HL-60 (cell line): ENCODE data around the gene CLEC2D.

Experiments used
- DNase-seq, 2 experiments: peaks; one replicate each; pipeline ENCODE4 v3.0.0-alpha.2; 2010 to 2020; ENCODE audit warnings: low read depth in 1 of 2, low spot score in 1 of 2
- H3K27ac ChIP-seq: fragments of 250-450 bp; sonication (Bioruptor Pico); replicated peaks from 2 replicates; pipeline ENCODE4 v1.5.1; 2020; ENCODE audit warnings: mild to moderate bottlenecking, moderate library complexity
- H3K27me3 ChIP-seq: fragments of 250-450 bp; sonication (Bioruptor Pico); 2 replicates; pipeline ENCODE4 v1.5.1; 2021; ENCODE audit warnings: mild to moderate bottlenecking, moderate library complexity; ENCODE audit not compliant: insufficient read depth, poor library complexity, severe bottlenecking
- H3K4me3 ChIP-seq: replicated peaks from 2 replicates; pipeline ENCODE4 v1.5.1; 2011; ENCODE audit warnings: mild to moderate bottlenecking, control low read depth, low read length; ENCODE audit not compliant: insufficient read depth
- GABPA ChIP-seq: IDR thresholded peaks from 2 replicates; pipeline ENCODE4 v1.6.1; 2012; ENCODE audit warnings: low read depth
- POLR2AphosphoS5 ChIP-seq: IDR thresholded peaks from 2 replicates; pipeline ENCODE4 v1.6.1; 2012; ENCODE audit warnings: low read depth
- SPI1 ChIP-seq: IDR thresholded peaks from 2 replicates; pipeline ENCODE4 v1.6.1; 2012; ENCODE audit warnings: low read depth, mild to moderate bottlenecking, borderline replicate concordance
- TF ChIP-seq, protein P1 (sequence below): IDR thresholded peaks from one replicate; pipeline ENCODE4 v1.5.1; 2011; ENCODE audit warnings: low read length, control low read depth, inconsistent platforms; ENCODE audit not compliant: insufficient read depth
- TF ChIP-seq, protein P2 (sequence below): IDR thresholded peaks from 2 replicates; pipeline ENCODE4 v1.6.1; 2012; ENCODE audit warnings: low read depth; ENCODE audit not compliant: insufficient replicate concordance

The CLEC2D gene

DNA sequence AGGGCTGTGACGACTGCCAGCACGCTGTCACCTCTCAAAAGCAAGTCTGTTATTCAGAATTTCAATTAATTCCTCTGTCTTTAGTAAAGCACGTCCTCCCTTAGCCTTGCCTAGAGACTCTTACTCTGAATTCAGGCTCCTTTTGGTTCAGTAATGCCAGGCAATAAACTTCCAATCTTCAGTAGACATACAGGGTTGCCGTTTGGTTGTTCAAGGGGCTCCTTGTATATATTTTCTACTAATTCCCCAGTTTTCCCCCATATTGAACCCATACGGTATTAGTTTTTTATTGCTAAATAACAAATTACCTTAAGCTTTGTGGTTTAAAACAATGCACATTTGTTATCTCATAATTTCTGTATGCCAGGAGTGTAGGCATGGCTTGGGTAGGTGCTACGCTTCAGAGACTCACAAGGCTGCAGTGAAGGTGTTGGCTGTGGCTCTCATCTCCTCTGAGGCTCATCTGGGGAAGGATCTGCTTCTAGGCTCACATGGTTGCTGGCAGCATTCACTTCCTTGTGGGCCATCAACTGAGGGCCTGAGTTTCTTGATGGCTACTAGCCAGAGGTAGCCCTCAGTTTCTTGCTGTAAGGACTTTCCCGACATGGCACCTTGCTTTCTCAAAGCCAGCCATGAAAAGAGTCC is 70.7 kb downstream of the CLEC2D start:
- TF ChIP-seq, protein P1, sequence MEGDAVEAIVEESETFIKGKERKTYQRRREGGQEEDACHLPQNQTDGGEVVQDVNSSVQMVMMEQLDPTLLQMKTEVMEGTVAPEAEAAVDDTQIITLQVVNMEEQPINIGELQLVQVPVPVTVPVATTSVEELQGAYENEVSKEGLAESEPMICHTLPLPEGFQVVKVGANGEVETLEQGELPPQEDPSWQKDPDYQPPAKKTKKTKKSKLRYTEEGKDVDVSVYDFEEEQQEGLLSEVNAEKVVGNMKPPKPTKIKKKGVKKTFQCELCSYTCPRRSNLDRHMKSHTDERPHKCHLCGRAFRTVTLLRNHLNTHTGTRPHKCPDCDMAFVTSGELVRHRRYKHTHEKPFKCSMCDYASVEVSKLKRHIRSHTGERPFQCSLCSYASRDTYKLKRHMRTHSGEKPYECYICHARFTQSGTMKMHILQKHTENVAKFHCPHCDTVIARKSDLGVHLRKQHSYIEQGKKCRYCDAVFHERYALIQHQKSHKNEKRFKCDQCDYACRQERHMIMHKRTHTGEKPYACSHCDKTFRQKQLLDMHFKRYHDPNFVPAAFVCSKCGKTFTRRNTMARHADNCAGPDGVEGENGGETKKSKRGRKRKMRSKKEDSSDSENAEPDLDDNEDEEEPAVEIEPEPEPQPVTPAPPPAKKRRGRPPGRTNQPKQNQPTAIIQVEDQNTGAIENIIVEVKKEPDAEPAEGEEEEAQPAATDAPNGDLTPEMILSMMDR: no peak
- TF ChIP-seq SPI1 (no peak), POLR2AphosphoS5 (no peak), GABPA (no peak)
- TF ChIP-seq, protein P2, sequence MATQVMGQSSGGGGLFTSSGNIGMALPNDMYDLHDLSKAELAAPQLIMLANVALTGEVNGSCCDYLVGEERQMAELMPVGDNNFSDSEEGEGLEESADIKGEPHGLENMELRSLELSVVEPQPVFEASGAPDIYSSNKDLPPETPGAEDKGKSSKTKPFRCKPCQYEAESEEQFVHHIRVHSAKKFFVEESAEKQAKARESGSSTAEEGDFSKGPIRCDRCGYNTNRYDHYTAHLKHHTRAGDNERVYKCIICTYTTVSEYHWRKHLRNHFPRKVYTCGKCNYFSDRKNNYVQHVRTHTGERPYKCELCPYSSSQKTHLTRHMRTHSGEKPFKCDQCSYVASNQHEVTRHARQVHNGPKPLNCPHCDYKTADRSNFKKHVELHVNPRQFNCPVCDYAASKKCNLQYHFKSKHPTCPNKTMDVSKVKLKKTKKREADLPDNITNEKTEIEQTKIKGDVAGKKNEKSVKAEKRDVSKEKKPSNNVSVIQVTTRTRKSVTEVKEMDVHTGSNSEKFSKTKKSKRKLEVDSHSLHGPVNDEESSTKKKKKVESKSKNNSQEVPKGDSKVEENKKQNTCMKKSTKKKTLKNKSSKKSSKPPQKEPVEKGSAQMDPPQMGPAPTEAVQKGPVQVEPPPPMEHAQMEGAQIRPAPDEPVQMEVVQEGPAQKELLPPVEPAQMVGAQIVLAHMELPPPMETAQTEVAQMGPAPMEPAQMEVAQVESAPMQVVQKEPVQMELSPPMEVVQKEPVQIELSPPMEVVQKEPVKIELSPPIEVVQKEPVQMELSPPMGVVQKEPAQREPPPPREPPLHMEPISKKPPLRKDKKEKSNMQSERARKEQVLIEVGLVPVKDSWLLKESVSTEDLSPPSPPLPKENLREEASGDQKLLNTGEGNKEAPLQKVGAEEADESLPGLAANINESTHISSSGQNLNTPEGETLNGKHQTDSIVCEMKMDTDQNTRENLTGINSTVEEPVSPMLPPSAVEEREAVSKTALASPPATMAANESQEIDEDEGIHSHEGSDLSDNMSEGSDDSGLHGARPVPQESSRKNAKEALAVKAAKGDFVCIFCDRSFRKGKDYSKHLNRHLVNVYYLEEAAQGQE: no peak
- H3K27ac ChIP-seq: 0 out of 2 replicates have a peak overlapping the region, but pooled peaks have one; percentile 2
- DNase-seq: no peak
- H3K4me3 ChIP-seq: no peak overlapping the region
- no peaks in the 10 kb centered on the region for H3K27me3 ChIP-seq

DNA sequence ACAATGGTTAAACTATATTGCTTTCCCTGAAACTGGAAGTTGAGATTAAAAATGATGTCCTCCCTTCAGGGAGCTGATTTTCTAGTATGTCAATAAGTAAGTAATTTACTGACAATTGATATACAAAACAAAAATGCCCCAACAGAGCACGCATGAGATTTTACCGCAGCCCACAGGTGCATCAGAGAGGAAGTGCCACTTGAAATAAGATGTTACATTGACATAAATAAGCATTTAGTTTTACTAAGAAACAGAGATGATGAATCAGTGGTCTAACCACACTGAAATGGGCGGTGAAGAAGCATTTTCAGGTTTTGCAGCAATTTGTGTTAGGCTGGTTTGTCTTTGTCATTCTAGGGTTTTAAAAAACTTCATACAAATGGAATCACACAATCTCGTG is 72.2 kb downstream of the CLEC2D start:
- peak; percentile 89 for TF ChIP-seq SPI1
- TF ChIP-seq, protein P2: no peak
- no peaks in the 10 kb centered on the region for H3K27me3 ChIP-seq
- DNase-seq: peak in 1 of 2 experiments; percentile 52
- H3K4me3 ChIP-seq: no peak overlapping the region
- peak overlapping the region; percentile 1 for H3K27ac ChIP-seq

DNA sequence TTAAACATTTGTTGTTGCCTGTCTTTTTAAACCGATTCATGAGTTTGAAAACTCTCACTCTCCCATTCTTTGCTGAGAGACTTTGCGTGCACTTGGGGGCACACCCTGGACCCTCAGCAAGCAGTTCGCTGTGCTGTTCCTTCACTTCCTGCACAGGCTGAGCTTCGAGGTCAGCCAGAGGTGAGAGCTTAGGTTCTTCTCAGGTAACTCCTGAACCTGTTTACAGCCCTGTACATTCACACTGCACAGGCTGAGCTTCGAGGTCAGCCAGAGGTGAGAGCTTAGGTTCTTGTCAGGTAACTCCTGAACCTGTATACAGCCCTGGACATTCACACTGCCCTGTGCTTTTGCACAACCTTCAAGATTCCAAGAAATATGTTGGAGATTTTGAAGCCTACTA is 73.1 kb downstream of the CLEC2D start:
- TF ChIP-seq, protein P1: no peak
- no peak for TF ChIP-seq POLR2AphosphoS5
- no peak for TF ChIP-seq SPI1
- TF ChIP-seq, protein P2: no peak
- no peak for TF ChIP-seq GABPA
- no peak for DNase-seq
- Histone ChIP-seq H3K27me3 (no peaks in the 10 kb centered on the region), H3K4me3 (no peak overlapping the region), H3K27ac (peak overlapping the region; percentile 1; the same call in 1 of the 2 replicates)
